H1 (cell line): Measurements from ENCODE around the gene TMOD4. TPM values are rescaled to one million over a fixed set of nuclear protein-coding genes. Genes with fewer than 3 reads are reported as not detected.

Experiments used
- CTCF ChIA-PET: fragments of 300-600 bp; sonication (Branson Sonifier 250); formaldehyde crosslinking; loops from one replicate; lab custom pipeline; 2021; ENCODE audit not compliant: partially characterized antibody; lab: Charles Lee
- POLR2A ChIA-PET: fragments of 300-600 bp; sonication (Branson Sonifier 250); formaldehyde crosslinking; loops from one replicate; lab custom pipeline; 2021; ENCODE audit warnings: inconsistent platforms; ENCODE audit not compliant: partially characterized antibody; lab: Charles Lee
- DNase-seq, 2 experiments: peaks; one replicate each; pipeline versions ENCODE4 v3.0.0 to v3.0.0-alpha.2; 2010 to 2022; ENCODE audit warnings: low spot score in 2 of 2, low read depth in 1 of 2, mixed read lengths in 1 of 2
- FAIRE-seq: peaks from 2 replicates; lab custom pipeline; 2011; peaks lifted over from hg19 to GRCh38; lab: Jason Lieb, UNC
- H2AFZ ChIP-seq: 2 replicates; pipeline ENCODE4 v1.8.1; 2012; ENCODE audit warnings: low read length, inconsistent platforms
- H2AK5ac ChIP-seq: 2 replicates; pipeline ENCODE4 v1.6.1; 2013; ENCODE audit warnings: low read depth, low read length
- H2BK120ac ChIP-seq: replicated peaks from 2 replicates; pipeline ENCODE3; 2013; ENCODE audit warnings: low read depth, low read length, inconsistent platforms
- H2BK12ac ChIP-seq: 2 replicates; pipeline ENCODE4 v1.6.1; 2013; ENCODE audit warnings: low read depth, low read length
- H2BK15ac ChIP-seq: 2 replicates; pipeline ENCODE4 v1.6.1; 2013; ENCODE audit warnings: low read length
- H2BK20ac ChIP-seq: 2 replicates; pipeline ENCODE4 v1.6.1; 2013; ENCODE audit warnings: low read length
- H2BK5ac ChIP-seq: 2 replicates; pipeline ENCODE4 v1.6.1; 2013; ENCODE audit warnings: low read depth, low read length
- H3K14ac ChIP-seq: 2 replicates; pipeline ENCODE4 v1.6.1; 2013; ENCODE audit warnings: inconsistent platforms; ENCODE audit not compliant: insufficient read length
- H3K18ac ChIP-seq: 2 replicates; pipeline ENCODE4 v1.6.1; 2013; ENCODE audit warnings: low read length; ENCODE audit errors: extremely low read depth
- H3K23ac ChIP-seq: 2 replicates; pipeline ENCODE4 v1.6.1; 2013; ENCODE audit warnings: inconsistent platforms; ENCODE audit not compliant: insufficient read length
- H3K23me2 ChIP-seq: 2 replicates; pipeline ENCODE4 v1.6.1; 2013; ENCODE audit warnings: low read depth, low read length
- H3K27ac ChIP-seq: 2 replicates; pipeline ENCODE4 v1.6.1; 2011; ENCODE audit warnings: low read depth, low read length, inconsistent platforms
- H3K27me3 ChIP-seq, 4 experiments: replicated peaks in 1 of 4; 1 replicate in 1 of 4; 2 replicates in 3 of 4; pipeline versions ENCODE4 v1.6.1 to v1.8.1; 2011 to 2013; ENCODE audit warnings: low read length in 3 of 4, mild to moderate bottlenecking in 3 of 4, inconsistent platforms in 2 of 4, mixed read lengths in 2 of 4, moderate library complexity in 1 of 4; ENCODE audit not compliant: control insufficient read depth in 3 of 4, insufficient read depth in 3 of 4; ENCODE audit errors: extremely low read depth in 1 of 4
- H3K36me3 ChIP-seq, 4 experiments: 2 replicates each; pipeline versions ENCODE4 v1.6.1 to v1.8.1; 2011 to 2013; ENCODE audit warnings: mild to moderate bottlenecking in 4 of 4, low read length in 3 of 4, moderate library complexity in 2 of 4, control low read depth in 1 of 4, inconsistent platforms in 1 of 4; ENCODE audit not compliant: insufficient read depth in 4 of 4, control insufficient read depth in 2 of 4
- H3K4ac ChIP-seq: replicated peaks from 2 replicates; pipeline ENCODE3; 2013; ENCODE audit warnings: low read length, low read depth, mixed read lengths, inconsistent platforms; ENCODE audit not compliant: insufficient read length
- H3K4me1 ChIP-seq, 4 experiments: replicated peaks in 1 of 4; 1 replicate in 1 of 4; 2 replicates in 3 of 4; pipeline versions ENCODE4 v1.6.1 to v1.8.1; 2011 to 2013; ENCODE audit warnings: low read length in 3 of 4, inconsistent platforms in 2 of 4, mixed read lengths in 1 of 4; ENCODE audit not compliant: insufficient read depth in 4 of 4, control insufficient read depth in 3 of 4
- H3K4me2 ChIP-seq, 2 experiments: 2 replicates each; pipeline versions ENCODE4 v1.6.1 to v1.8.1; 2011 to 2013; ENCODE audit warnings: low read depth in 2 of 2, low read length in 2 of 2, control low read depth in 1 of 2, inconsistent platforms in 1 of 2, mild to moderate bottlenecking in 1 of 2; ENCODE audit not compliant: insufficient read depth in 1 of 2
- H3K4me3 ChIP-seq, 4 experiments: fragments of 200-600, 300-600 bp in 1 of 4; sonication (generic), shearing (Covaris generic), sonication (Bioruptor Twin) in 1 of 4; 2 replicates each; pipeline versions ENCODE4 v1.5.1 to v1.8.1; 2011 to 2016; ENCODE audit warnings: low read length in 4 of 4, low read depth in 3 of 4, control low read depth in 2 of 4, inconsistent platforms in 2 of 4, mild to moderate bottlenecking in 2 of 4, mixed read lengths in 1 of 4, moderate library complexity in 1 of 4; ENCODE audit not compliant: insufficient read depth in 2 of 4; ENCODE audit errors: extremely low read depth in 1 of 4
- H3K56ac ChIP-seq: replicated peaks from 2 replicates; pipeline ENCODE3; 2013; ENCODE audit warnings: low read depth, mild to moderate bottlenecking, mixed read lengths, low read length, inconsistent platforms; ENCODE audit not compliant: insufficient read length
- H3K79me1 ChIP-seq: 2 replicates; pipeline ENCODE4 v1.6.1; 2013; ENCODE audit warnings: low read depth, low read length, control low read depth
- H3K79me2 ChIP-seq, 2 experiments: 2 replicates each; pipeline versions ENCODE4 v1.6.1 to v1.8.1; 2012 to 2013; ENCODE audit warnings: low read length in 2 of 2, mild to moderate bottlenecking in 2 of 2, inconsistent platforms in 1 of 2; ENCODE audit not compliant: insufficient read depth in 2 of 2, control insufficient read depth in 1 of 2
- H3K9ac ChIP-seq, 4 experiments: replicated peaks in 1 of 4; 1 replicate in 1 of 4; 2 replicates in 3 of 4; pipeline versions ENCODE4 v1.6.1 to v1.8.1; 2011 to 2013; ENCODE audit warnings: low read depth in 3 of 4, low read length in 3 of 4, control low read depth in 2 of 4, mild to moderate bottlenecking in 2 of 4, moderate library complexity in 2 of 4, inconsistent platforms in 1 of 4; ENCODE audit errors: extremely low read depth in 1 of 4
- H3K9me3 ChIP-seq, 2 experiments: 2 replicates each; pipeline versions ENCODE4 v1.6.1 to v1.8.1; 2012 to 2013; ENCODE audit warnings: mild to moderate bottlenecking in 2 of 2, moderate library complexity in 2 of 2, control low read depth in 1 of 2, inconsistent platforms in 1 of 2, low read depth in 1 of 2, low read length in 1 of 2, mixed read lengths in 1 of 2; ENCODE audit not compliant: insufficient read depth in 2 of 2
- H4K20me1 ChIP-seq, 2 experiments: replicated peaks in 1 of 2; 2 replicates each; pipeline versions ENCODE3 to v1.8.1; 2011 to 2013; ENCODE audit warnings: inconsistent platforms in 2 of 2, low read length in 2 of 2, mild to moderate bottlenecking in 1 of 2; ENCODE audit not compliant: insufficient read depth in 2 of 2, control insufficient read depth in 1 of 2
- H4K5ac ChIP-seq: 2 replicates; pipeline ENCODE4 v1.6.1; 2013; ENCODE audit warnings: low read length, low read depth, mixed read lengths, inconsistent platforms; ENCODE audit not compliant: insufficient read length
- H4K8ac ChIP-seq: 2 replicates; pipeline ENCODE4 v1.8.0; 2013; ENCODE audit warnings: mild to moderate bottlenecking, moderate library complexity, low read length, inconsistent platforms; ENCODE audit not compliant: insufficient read depth; ENCODE audit errors: extremely low read depth
- H4K91ac ChIP-seq: replicated peaks from 2 replicates; pipeline ENCODE3; 2013; ENCODE audit warnings: low read length, mixed read lengths, inconsistent platforms; ENCODE audit not compliant: insufficient read length
- CHD2 ChIP-seq: IDR thresholded peaks from 2 replicates; pipeline ENCODE4 v1.6.1; 2012; ENCODE audit warnings: low read length, improper control_type of control experiment
- KDM4A ChIP-seq: IDR thresholded peaks from one replicate; pipeline ENCODE4 v1.7.1; 2012; ENCODE audit warnings: low read depth, mild to moderate bottlenecking, moderate library complexity, low read length, inconsistent platforms; ENCODE audit not compliant: severe bottlenecking
- RAD21 ChIP-seq, 2 experiments: IDR thresholded peaks in 1 of 2; conservative IDR thresholded peaks in 1 of 2; 2 replicates each; pipeline ENCODE4 v1.6.1; 2011; ENCODE audit warnings: low read depth in 2 of 2, low read length in 2 of 2, improper control_type of control experiment in 1 of 2, inconsistent platforms in 1 of 2, mild to moderate bottlenecking in 1 of 2, moderate library complexity in 1 of 2
- SUZ12 ChIP-seq: fragments of 200-600 bp; sonication (generic); IDR thresholded peaks from 2 replicates; pipeline ENCODE4 v1.6.1; 2012; ENCODE audit warnings: mild to moderate bottlenecking, inconsistent platforms, low read length, moderate library complexity, mixed read lengths
- WGBS, 2 experiments: shearing (Covaris generic) in 1 of 2; methylation state at CpG; one replicate each; pipeline versions ENCODE4 v1.1.6 to v1.1.7; 2013 to 2015; ENCODE audit warnings: low lambda C conversion rate in 2 of 2, mixed read lengths in 2 of 2, inconsistent platforms in 1 of 2, low coverage in 1 of 2, missing lambda C conversion rate in 1 of 2; ENCODE audit not compliant: insufficient replicate concordance in 2 of 2, insufficient coverage in 1 of 2, insufficient read length in 1 of 2; ENCODE audit errors: extremely low coverage in 1 of 2, missing lambda C conversion rate in 1 of 2; 5-methylcytosine and 5-hydroxymethylcytosine counted together
- polyA plus RNA-seq, 7 experiments: library from polyadenylated mRNA; depleted of rRNA in 3 of 7; stranded (reverse) in 5 of 7; unstranded in 2 of 7; fragments of >200 nt in 5 of 7; fragments of 200-250 nt in 2 of 7; gene quantifications; 1 replicate in 5 of 7; 2 replicates in 1 of 7; 4 replicates in 1 of 7; pipeline versions ENCODE4 v1.2.1 to v1.2.3, GENCODE V29; 2011 to 2013; ENCODE audit warnings: missing spikeins in 2 of 7, mixed read lengths in 2 of 7
- total RNA-seq: library from RNA; stranded (reverse); fragmentation: NEBNext Ultra II Directional; extraction: Animal tissue kit (Norgen Biotek cat#: 25700); gene quantifications from 2 replicates; pipeline ENCODE4 v1.2.1, GENCODE V29; 2021
- TF ChIP-seq, protein P1 (sequence below), 3 experiments: IDR thresholded peaks; 1 replicate in 2 of 3; 2 replicates in 1 of 3; pipeline versions ENCODE4 v1.5.1 to v1.6.1; 2011; ENCODE audit warnings: low read length in 3 of 3, mild to moderate bottlenecking in 3 of 3, inconsistent platforms in 2 of 3, low read depth in 1 of 3, moderate library complexity in 1 of 3; ENCODE audit not compliant: insufficient read depth in 1 of 3; ENCODE audit errors: control extremely low read depth in 1 of 3
- TF ChIP-seq, protein P2 (sequence below): IDR thresholded peaks from 2 replicates; pipeline ENCODE4 v1.6.1; 2012; ENCODE audit warnings: inconsistent platforms

Gene TMOD4
- total and polyA plus RNA-seq, 2 of the 8 experiments (the other 6 are each of a cell fraction or from before 2014, with no cell fraction given), result 0.42 TPM; not detected in 1

DNA sequence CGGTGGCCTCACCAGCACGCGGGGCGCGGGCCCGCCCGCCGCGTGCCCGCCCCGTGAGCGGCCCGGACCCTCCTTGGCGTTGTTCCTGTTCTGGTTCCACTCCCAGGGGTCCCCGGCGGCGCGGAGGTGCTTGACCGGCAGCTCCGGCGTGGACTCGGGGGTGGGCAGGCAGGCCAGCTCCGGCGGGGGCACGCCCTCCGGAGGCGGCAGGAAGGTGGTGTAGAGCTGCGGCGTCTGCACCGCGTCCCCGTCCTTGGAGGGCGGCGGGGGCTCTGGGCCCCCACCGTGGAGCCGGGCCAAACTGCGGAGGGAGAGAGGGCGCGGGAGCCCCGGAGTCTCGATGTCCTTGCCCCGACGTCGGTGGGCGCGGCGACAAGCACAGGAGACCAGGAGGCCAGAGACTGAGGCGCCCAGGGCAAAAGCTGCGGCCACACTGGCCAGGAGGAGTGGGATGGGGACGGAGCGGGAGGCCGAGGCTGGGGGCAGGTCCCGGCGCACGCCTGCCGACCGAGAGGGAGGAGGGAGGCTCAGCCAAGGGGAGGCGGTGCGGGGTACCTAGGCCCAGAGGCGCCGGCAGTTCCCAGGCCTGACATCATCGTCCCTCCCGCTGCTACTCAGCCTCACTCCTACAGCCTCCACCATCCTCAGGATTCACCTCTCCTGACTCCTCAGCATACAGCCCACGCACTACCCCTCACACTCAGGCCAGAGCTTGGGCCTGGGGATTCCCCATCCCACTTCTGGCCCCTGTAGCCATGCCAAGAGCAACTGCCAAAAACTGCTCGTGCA, 42.6 kb downstream of the TMOD4 start:
- FAIRE-seq (no peak), DNase-seq (peak in 1 of 2 experiments; percentile 74)
- no peaks in the 10 kb centered on the region for H3K9me3 ChIP-seq
- ChIA-PET CTCF (interaction anchor here (0.7 to 7.9 kb wide), 7 partner anchors 9 to 62 kb away, joined by 3 to 94 read pairs (median 3); partner anchors contain the start of genes GABPB2 and TNFAIP8L2), POLR2A (interaction anchor here (0.5 to 9.8 kb wide), 8 partner anchors 11 to 126 kb away, joined by 3 to 124 read pairs (median 4); partner anchors contain the start of genes C1orf56, MINDY1, SEMA6C and VPS72)
- no peak overlapping the region for H2BK5ac ChIP-seq
- H4K5ac ChIP-seq, result no peak overlapping the region
- H2BK15ac ChIP-seq, result no peak overlapping the region
- peaks cover 0 to 12% (median 8%) of the 10 kb centered on the region in 4 experiments; a peak in 5 of 7 replicates for H3K4me1 ChIP-seq
- H3K4ac ChIP-seq, result no peak overlapping the region
- H3K23me2 ChIP-seq, result peaks cover 15% of the 10 kb centered on the region
- H4K91ac ChIP-seq, result no peak overlapping the region
- H3K4me3 ChIP-seq, result peak overlapping the region; percentile 36 to 64 (median 44)
- 8% methylated on average over 50 of the region's 65 CpGs; no CpG with 5 or more reads in 1 of the 2 experiments for WGBS, 2 experiments
- H2BK20ac ChIP-seq, result no peak overlapping the region
- no peak overlapping the region for H3K14ac ChIP-seq
- H3K79me2 ChIP-seq, result no peaks in the 10 kb centered on the region
- peaks cover 0 to 28% (median 20%) of the 10 kb centered on the region in 4 experiments; a peak in 5 of 7 replicates for H3K27me3 ChIP-seq
- H3K36me3 ChIP-seq, result peaks cover 0 to 6% (median 2%) of the 10 kb centered on the region in 4 experiments; a peak in 2 of 8 replicates
- H3K9ac ChIP-seq, result peak overlapping the region in 2 of 4 experiments; percentile 9 to 61; a peak in 2 of 7 replicates
- H3K27ac ChIP-seq, result no peak overlapping the region
- peaks cover 3 to 4% of the 10 kb centered on the region in 2 experiments for H4K20me1 ChIP-seq
- H3K23ac ChIP-seq, result no peak overlapping the region
- H4K8ac ChIP-seq, result peak overlapping the region; percentile 62
- H3K4me2 ChIP-seq, result peak overlapping the region; percentile 84 to 90
- H2AFZ ChIP-seq, result no peak overlapping the region
- H3K79me1 ChIP-seq, result no peaks in the 10 kb centered on the region
- no peak overlapping the region for H2AK5ac ChIP-seq
- no peak overlapping the region for H3K56ac ChIP-seq
- peak overlapping the region; percentile 60 for H3K18ac ChIP-seq
- H2BK120ac ChIP-seq, result no peak overlapping the region
- H2BK12ac ChIP-seq, result no peak overlapping the region; the same call in 1 of the 2 replicates
- TF ChIP-seq RAD21 (IDR thresholded peaks at IDR 0.05 in 1 of 2, conservative IDR thresholded peaks at IDR 0.05 in 1 of 2; ENCODE audit: low read depth in 2 of 2, low read length in 2 of 2), result 0 out of 4 replicates have a peak, but pooled peaks of 1 of the 2 experiments have one; percentile 3
- no peak for TF ChIP-seq CHD2
- TF ChIP-seq, protein P1, sequence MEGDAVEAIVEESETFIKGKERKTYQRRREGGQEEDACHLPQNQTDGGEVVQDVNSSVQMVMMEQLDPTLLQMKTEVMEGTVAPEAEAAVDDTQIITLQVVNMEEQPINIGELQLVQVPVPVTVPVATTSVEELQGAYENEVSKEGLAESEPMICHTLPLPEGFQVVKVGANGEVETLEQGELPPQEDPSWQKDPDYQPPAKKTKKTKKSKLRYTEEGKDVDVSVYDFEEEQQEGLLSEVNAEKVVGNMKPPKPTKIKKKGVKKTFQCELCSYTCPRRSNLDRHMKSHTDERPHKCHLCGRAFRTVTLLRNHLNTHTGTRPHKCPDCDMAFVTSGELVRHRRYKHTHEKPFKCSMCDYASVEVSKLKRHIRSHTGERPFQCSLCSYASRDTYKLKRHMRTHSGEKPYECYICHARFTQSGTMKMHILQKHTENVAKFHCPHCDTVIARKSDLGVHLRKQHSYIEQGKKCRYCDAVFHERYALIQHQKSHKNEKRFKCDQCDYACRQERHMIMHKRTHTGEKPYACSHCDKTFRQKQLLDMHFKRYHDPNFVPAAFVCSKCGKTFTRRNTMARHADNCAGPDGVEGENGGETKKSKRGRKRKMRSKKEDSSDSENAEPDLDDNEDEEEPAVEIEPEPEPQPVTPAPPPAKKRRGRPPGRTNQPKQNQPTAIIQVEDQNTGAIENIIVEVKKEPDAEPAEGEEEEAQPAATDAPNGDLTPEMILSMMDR (IDR thresholded peaks at IDR 0.05; ENCODE audit: control extremely low read depth in 1 of 3, insufficient read depth in 1 of 3, low read depth in 1 of 3, low read length in 3 of 3), result peak in 2 of 3 experiments; percentile 18 to 35; a peak in 2 of 4 replicates
- TF ChIP-seq, protein P2, sequence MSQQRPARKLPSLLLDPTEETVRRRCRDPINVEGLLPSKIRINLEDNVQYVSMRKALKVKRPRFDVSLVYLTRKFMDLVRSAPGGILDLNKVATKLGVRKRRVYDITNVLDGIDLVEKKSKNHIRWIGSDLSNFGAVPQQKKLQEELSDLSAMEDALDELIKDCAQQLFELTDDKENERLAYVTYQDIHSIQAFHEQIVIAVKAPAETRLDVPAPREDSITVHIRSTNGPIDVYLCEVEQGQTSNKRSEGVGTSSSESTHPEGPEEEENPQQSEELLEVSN, result peak; percentile 44; the same call in 1 of the 2 replicates
- TF ChIP-seq KDM4A, result peak; percentile 31
- TF ChIP-seq SUZ12, result 0 out of 2 replicates have a peak, but pooled peaks have one; percentile 18
